ENCODE results near the gene HFM1. TPM values are rescaled to one million over a fixed set of nuclear protein-coding genes. Genes with fewer than 3 reads are reported as not detected.

HFM1 gene
- total and polyA plus RNA-seq, 4 donors: 1.2 to 3.0 TPM; not detected in 2

DNA sequence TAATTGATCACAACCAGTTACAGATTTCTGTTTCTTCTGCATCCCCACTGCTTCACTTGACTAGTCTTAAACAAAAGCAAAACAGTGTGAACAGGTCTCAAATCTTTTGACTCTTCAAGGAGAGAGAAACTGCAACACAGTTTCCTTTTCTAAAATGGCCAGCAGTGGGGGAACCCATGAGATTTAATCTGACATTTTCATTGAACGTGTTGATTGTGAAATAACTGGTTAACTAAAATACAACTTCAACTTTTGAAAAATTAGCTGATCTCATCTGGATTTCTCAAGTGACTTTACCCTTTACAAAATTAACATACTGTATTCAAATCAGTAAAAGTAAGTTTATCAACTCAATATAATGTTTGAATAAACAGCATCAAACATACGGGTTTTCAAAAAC is 143.0 kb downstream of the HFM1 start:
- WGBS, 2 donors: 68 to 82% methylated on average over 2 of the region's 2 CpGs
- DNase-seq (no peak), ATAC-seq (ENCODE audit: low FRiP score) (no peak)
- intact Hi-C loops (cut with DNase I): no loop called here
- Histone ChIP-seq H3K9me3 (ENCODE audit: control insufficient read depth, low read length) (no peaks in the 10 kb centered on the region), H3K27ac (ENCODE audit: low read depth in 1 of 2, low read length in 2 of 2) (no peak overlapping the region), H3K4me3 (ENCODE audit: low read length in 2 of 2) (no peak overlapping the region), H3K27me3 (ENCODE audit: control insufficient read depth in 1 of 2, insufficient read depth in 2 of 2, low read length in 1 of 2) (no peaks in the 10 kb centered on the region), H3K36me3 (ENCODE audit: control insufficient read depth in 1 of 2, insufficient read depth in 2 of 2, low read length in 1 of 2) (no peaks in the 10 kb centered on the region), H3K4me1 (ENCODE audit: control insufficient read depth in 1 of 2, insufficient read depth in 2 of 2, low read length in 2 of 2) (no peaks in the 10 kb centered on the region)

DNA sequence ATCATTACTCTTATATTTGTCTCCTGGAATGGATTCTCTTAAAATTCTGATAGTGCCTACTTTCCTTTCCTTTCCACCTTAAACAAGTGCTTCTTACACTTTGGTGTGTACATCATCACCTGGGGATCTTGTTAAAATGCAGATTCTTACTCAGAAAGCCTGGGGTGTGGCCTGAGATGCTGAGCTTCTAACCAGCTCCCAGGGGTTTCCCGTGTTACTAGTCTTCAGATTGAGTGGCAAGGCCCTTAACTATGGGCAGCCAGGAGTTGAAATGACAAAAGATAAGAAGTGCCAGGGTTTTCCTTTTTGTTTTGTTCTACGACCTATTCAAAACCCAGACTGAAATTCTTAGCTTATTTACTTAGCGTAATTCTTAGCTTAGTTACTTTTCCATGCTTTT is 159.2 kb downstream of the HFM1 start:
- ATAC-seq (ENCODE audit: low FRiP score) (no peak), DNase-seq (no peak)
- intact Hi-C loops (cut with DNase I): no loop called here
- Histone ChIP-seq H3K4me1 (ENCODE audit: control insufficient read depth in 1 of 2, insufficient read depth in 2 of 2, low read length in 2 of 2) (no peaks in the 10 kb centered on the region), H3K27me3 (ENCODE audit: control insufficient read depth in 1 of 2, insufficient read depth in 2 of 2, low read length in 1 of 2) (no peaks in the 10 kb centered on the region), H3K27ac (ENCODE audit: low read depth in 1 of 2, low read length in 2 of 2) (no peak overlapping the region), H3K9me3 (ENCODE audit: control insufficient read depth, low read length) (no peaks in the 10 kb centered on the region), H3K36me3 (ENCODE audit: control insufficient read depth in 1 of 2, insufficient read depth in 2 of 2, low read length in 1 of 2) (no peaks in the 10 kb centered on the region), H3K4me3 (ENCODE audit: low read length in 2 of 2) (no peak overlapping the region)
- WGBS, 2 donors: 33 to 34% methylated on average over 3 of the region's 3 CpGs

DNA sequence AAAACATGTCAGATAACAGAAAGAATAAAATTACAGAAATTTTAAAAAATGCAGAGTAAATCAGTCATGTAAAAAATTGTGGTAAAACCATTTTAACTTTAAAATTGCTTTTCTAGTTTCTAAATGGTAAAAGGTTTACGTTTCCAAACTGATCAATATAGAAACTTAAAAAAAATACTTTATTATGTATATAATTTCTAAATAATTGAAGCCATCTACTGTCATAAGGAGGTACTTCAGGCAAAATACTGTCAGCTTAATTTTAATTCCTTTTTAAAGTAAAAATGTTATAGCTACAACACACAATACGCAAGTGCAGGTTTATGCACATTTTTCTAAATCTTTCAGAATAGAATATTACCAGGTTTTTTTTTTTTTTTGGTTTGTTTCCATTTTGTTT is 159.9 kb downstream of the HFM1 start:
- DNase-seq (no peak), ATAC-seq (ENCODE audit: low FRiP score) (no peak)
- intact Hi-C loops (cut with DNase I): no loop called here
- no peaks in the 10 kb centered on the region for H3K9me3 ChIP-seq (ENCODE audit: control insufficient read depth, low read length)
- no peak overlapping the region for H3K27ac ChIP-seq (ENCODE audit: low read depth in 1 of 2, low read length in 2 of 2)
- H3K36me3 ChIP-seq (ENCODE audit: control insufficient read depth in 1 of 2, insufficient read depth in 2 of 2, low read length in 1 of 2): no peaks in the 10 kb centered on the region
- no peaks in the 10 kb centered on the region for H3K4me1 ChIP-seq (ENCODE audit: control insufficient read depth in 1 of 2, insufficient read depth in 2 of 2, low read length in 2 of 2)
- WGBS, 2 donors: 68 to 69% methylated on average over 2 of the region's 2 CpGs
- H3K4me3 ChIP-seq (ENCODE audit: low read length in 2 of 2): no peak overlapping the region
- no peaks in the 10 kb centered on the region for H3K27me3 ChIP-seq (ENCODE audit: control insufficient read depth in 1 of 2, insufficient read depth in 2 of 2, low read length in 1 of 2)

DNA sequence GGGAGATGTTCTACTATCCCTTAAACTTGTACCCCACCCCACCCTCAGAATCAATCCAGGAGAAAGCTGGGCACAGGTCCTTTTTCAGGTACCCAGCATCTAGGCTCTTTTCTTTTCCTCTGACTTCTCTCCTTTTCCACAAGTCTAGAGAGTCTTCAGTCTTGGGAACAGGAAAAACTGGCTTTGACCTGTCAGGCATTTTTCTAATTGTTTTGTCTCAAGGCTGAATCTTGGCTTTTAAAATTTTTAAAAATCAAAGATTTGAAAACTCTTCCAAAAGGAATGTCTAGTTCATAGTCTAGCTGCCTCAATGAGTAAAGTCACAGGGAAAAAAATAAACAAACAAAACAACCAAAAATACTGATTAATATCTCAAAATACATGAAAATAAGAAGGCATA is 161.5 kb downstream of the HFM1 start:
- Histone ChIP-seq H3K36me3 (ENCODE audit: control insufficient read depth in 1 of 2, insufficient read depth in 2 of 2, low read length in 1 of 2) (no peaks in the 10 kb centered on the region), H3K9me3 (ENCODE audit: control insufficient read depth, low read length) (peaks cover under 1% of the 10 kb centered on the region), H3K4me1 (ENCODE audit: control insufficient read depth in 1 of 2, insufficient read depth in 2 of 2, low read length in 2 of 2) (no peaks in the 10 kb centered on the region), H3K4me3 (ENCODE audit: low read length in 2 of 2) (no peak overlapping the region), H3K27me3 (ENCODE audit: control insufficient read depth in 1 of 2, insufficient read depth in 2 of 2, low read length in 1 of 2) (no peaks in the 10 kb centered on the region), H3K27ac (ENCODE audit: low read depth in 1 of 2, low read length in 2 of 2) (no peak overlapping the region)
- no peak for DNase-seq
- no peak for ATAC-seq (ENCODE audit: low FRiP score)
- intact Hi-C loops (cut with DNase I): no loop called here

DNA sequence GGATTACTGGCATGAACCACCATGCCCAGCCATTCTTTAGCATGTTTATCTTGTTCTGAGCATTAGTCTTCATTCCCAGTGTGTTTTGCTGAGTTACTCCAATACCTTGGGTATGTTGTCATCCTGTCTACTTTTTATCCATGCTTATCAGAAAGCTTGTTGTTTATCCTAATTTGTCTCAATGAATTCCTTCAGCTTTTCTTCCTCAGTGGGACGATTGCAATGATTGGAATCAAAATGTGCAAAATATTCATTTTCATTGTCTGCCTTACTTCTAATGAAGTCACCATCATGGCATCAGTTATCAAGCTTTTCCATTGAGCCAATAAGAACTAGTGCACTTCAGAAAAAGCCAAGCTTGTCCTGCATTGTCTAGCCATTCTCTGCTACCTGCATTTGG is 170.5 kb downstream of the HFM1 start:
- Histone ChIP-seq H3K9me3 (ENCODE audit: control insufficient read depth, low read length) (peaks cover 1% of the 10 kb centered on the region), H3K4me3 (ENCODE audit: low read length in 2 of 2) (no peak overlapping the region), H3K27me3 (ENCODE audit: control insufficient read depth in 1 of 2, insufficient read depth in 2 of 2, low read length in 1 of 2) (no peaks in the 10 kb centered on the region), H3K36me3 (ENCODE audit: control insufficient read depth in 1 of 2, insufficient read depth in 2 of 2, low read length in 1 of 2) (no peaks in the 10 kb centered on the region), H3K27ac (ENCODE audit: low read depth in 1 of 2, low read length in 2 of 2) (no peak overlapping the region), H3K4me1 (ENCODE audit: control insufficient read depth in 1 of 2, insufficient read depth in 2 of 2, low read length in 2 of 2) (no peaks in the 10 kb centered on the region)
- ATAC-seq (ENCODE audit: low FRiP score) (no peak), DNase-seq (no peak)
- intact Hi-C loops (cut with DNase I): no loop called here
- WGBS, 2 donors: 24 to 31% methylated on average over 1 of the region's 1 CpG

DNA sequence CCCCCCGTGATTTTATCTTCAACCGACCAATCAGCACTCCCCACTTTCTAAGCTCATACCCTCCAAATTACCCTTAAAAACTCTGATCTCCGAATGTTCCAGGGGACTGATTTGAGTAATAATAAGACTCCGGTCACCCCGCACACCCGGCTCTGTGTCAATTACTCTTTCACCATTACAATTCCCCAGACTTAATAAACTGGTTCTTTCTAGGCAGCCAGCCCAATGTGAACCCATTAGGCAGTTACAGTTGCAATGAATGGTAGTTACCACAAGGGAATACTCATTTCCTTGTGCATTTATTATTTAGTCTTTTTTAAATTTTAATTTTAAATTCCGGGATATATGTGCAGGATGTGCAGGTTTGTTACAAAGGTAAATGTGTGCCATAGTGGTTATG is 177.9 kb downstream of the HFM1 start:
- H3K36me3 ChIP-seq (ENCODE audit: control insufficient read depth in 1 of 2, insufficient read depth in 2 of 2, low read length in 1 of 2): no peaks in the 10 kb centered on the region
- H3K4me3 ChIP-seq (ENCODE audit: low read length in 2 of 2): no peak overlapping the region
- no peak for DNase-seq
- no peaks in the 10 kb centered on the region for H3K4me1 ChIP-seq (ENCODE audit: control insufficient read depth in 1 of 2, insufficient read depth in 2 of 2, low read length in 2 of 2)
- ATAC-seq (ENCODE audit: low FRiP score): no peak
- 86 to 90% methylated on average over 7 of the region's 7 CpGs for WGBS, 2 donors
- no peaks in the 10 kb centered on the region for H3K9me3 ChIP-seq (ENCODE audit: control insufficient read depth, low read length)
- no peaks in the 10 kb centered on the region for H3K27me3 ChIP-seq (ENCODE audit: control insufficient read depth in 1 of 2, insufficient read depth in 2 of 2, low read length in 1 of 2)
- intact Hi-C loops (cut with DNase I): no loop called here
- H3K27ac ChIP-seq (ENCODE audit: low read depth in 1 of 2, low read length in 2 of 2): no peak overlapping the region

DNA sequence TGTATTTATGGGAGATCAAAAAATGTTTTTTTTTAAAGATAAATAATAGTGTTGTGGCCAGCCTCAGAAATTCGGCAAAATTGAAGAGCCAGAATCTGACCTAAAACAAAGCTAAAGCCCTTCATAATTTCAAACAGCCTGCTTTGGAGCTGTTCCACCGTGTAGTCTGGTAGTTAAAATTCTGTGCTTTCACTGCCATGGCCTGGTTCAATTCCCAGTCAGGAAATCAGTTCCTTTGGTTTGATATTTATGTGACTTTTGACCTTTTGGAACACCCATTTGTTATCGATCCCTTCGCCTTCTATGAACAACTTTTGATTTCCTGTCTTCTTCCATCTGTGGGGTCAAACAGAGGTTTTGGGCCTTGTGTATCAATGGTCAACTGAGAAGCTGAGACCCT is 179.8 kb downstream of the HFM1 start:
- Histone ChIP-seq H3K4me1 (ENCODE audit: control insufficient read depth in 1 of 2, insufficient read depth in 2 of 2, low read length in 2 of 2) (no peaks in the 10 kb centered on the region), H3K9me3 (ENCODE audit: control insufficient read depth, low read length) (no peaks in the 10 kb centered on the region), H3K36me3 (ENCODE audit: control insufficient read depth in 1 of 2, insufficient read depth in 2 of 2, low read length in 1 of 2) (no peaks in the 10 kb centered on the region), H3K27ac (ENCODE audit: low read depth in 1 of 2, low read length in 2 of 2) (no peak overlapping the region), H3K27me3 (ENCODE audit: control insufficient read depth in 1 of 2, insufficient read depth in 2 of 2, low read length in 1 of 2) (no peaks in the 10 kb centered on the region), H3K4me3 (ENCODE audit: low read length in 2 of 2) (no peak overlapping the region)
- ATAC-seq (ENCODE audit: low FRiP score): no peak
- intact Hi-C loops (cut with DNase I): no loop called here
- 78 to 87% methylated on average over 4 of the region's 4 CpGs for WGBS, 2 donors
- no peak for DNase-seq

DNA sequence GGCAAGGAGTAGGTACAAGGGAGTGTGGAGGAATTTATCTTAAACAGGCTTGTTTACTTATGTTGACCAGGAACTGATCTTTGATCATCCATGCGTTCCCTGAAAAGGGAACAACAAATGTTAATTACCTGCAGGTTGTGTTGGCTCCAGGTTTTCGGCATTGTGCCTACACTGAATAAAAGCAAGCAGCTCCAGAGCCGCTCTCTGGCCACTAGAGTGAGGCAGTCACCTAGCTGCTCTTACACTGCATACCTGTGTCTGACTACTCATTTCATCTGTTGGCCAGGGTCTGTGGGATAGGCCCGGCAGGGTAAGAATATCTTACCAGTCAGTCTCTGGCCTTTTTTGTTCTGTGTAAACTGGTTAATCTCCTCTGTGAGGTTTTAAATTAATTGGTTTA is 183.6 kb downstream of the HFM1 start:
- no peak overlapping the region for H3K4me3 ChIP-seq (ENCODE audit: low read length in 2 of 2)
- H3K4me1 ChIP-seq (ENCODE audit: control insufficient read depth in 1 of 2, insufficient read depth in 2 of 2, low read length in 2 of 2): no peaks in the 10 kb centered on the region
- DNase-seq: no peak
- H3K27me3 ChIP-seq (ENCODE audit: control insufficient read depth in 1 of 2, insufficient read depth in 2 of 2, low read length in 1 of 2): no peaks in the 10 kb centered on the region
- intact Hi-C loops (cut with DNase I): no loop called here
- no peak for ATAC-seq (ENCODE audit: low FRiP score)
- WGBS, 2 donors: 90 to 92% methylated on average over 4 of the region's 4 CpGs
- H3K9me3 ChIP-seq (ENCODE audit: control insufficient read depth, low read length): no peaks in the 10 kb centered on the region
- H3K36me3 ChIP-seq (ENCODE audit: control insufficient read depth in 1 of 2, insufficient read depth in 2 of 2, low read length in 1 of 2): no peaks in the 10 kb centered on the region
- no peak overlapping the region for H3K27ac ChIP-seq (ENCODE audit: low read depth in 1 of 2, low read length in 2 of 2)

DNA sequence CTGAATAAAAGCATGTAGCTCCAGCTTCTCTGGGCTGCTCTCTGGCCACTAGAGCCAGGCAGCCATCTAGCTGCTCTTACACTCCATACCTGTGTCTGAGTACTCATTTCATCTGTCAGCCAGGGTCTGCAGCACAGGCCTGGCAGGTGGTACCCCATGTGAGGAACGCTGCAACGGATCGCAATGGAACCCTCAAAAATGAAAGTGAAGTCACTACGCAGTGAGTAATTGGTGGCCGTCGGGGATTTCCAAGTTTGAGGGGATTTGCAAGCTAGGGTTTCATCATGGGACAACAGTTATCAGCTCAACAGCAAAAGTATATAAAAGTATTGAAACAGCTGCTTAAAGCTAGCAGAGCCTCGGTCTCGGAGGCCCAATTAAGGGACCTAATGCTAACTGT is 186.7 kb downstream of the HFM1 start:
- no peaks in the 10 kb centered on the region for H3K27me3 ChIP-seq (ENCODE audit: control insufficient read depth in 1 of 2, insufficient read depth in 2 of 2, low read length in 1 of 2)
- DNase-seq (no peak), ATAC-seq (ENCODE audit: low FRiP score) (no peak)
- intact Hi-C loops (cut with DNase I): no loop called here
- no peaks in the 10 kb centered on the region for H3K9me3 ChIP-seq (ENCODE audit: control insufficient read depth, low read length)
- no peaks in the 10 kb centered on the region for H3K36me3 ChIP-seq (ENCODE audit: control insufficient read depth in 1 of 2, insufficient read depth in 2 of 2, low read length in 1 of 2)
- H3K4me1 ChIP-seq (ENCODE audit: control insufficient read depth in 1 of 2, insufficient read depth in 2 of 2, low read length in 2 of 2): no peaks in the 10 kb centered on the region
- H3K4me3 ChIP-seq (ENCODE audit: low read length in 2 of 2): no peak overlapping the region
- 76 to 78% methylated on average over 8 of the region's 8 CpGs for WGBS, 2 donors
- no peak overlapping the region for H3K27ac ChIP-seq (ENCODE audit: low read depth in 1 of 2, low read length in 2 of 2)
